AML-193 (cell line): ENCODE results near the gene GATA3.

ENCODE experiments used
- DNase-seq, 2 experiments: peaks; one replicate each; lab custom pipeline; 2025; lab: John Stamatoyannopoulos, UW

The GATA3 gene

GRCh38 chr10:8100366-8100765 lies 45.9 kb downstream of the GATA3 start:
- DNase-seq: no peak

DNA sequence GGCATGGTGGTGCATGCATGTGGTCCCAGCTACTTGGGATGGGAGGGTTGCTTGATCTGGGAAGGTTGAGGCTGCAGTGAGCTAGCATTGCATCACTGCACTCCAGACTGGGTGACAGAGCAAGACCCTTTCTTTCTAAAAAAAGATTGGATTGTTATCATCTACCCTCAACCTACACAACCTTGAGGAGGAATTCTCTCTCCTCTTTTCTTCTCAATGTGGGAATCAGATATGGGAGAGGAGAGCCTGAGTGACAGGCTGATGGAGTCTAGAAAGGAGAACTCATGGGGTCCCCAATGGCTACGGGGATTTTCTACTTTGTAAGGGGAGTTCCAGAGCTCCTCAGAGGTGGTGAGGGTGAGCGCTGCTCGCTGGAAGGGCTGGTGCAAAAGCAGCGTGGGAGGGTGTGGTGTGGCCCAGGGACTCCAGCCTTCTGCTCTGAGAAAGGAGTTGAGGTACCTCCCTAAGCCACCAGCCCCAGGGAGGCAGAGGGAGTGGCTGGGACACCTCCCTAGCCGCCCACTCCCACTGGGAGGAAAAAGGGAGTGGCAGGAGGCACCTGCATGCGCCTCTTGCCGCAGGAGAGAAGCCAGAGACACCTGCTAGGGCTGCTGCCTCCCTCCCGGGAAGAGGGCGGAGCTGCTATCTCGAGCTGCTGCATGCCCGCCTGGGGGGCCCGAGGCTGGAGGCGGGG lies 48.4 kb downstream of the GATA3 start:
- DNase-seq: no peak

- no peak for DNase-seq
Observed at GRCh38 chr10:8103543-8103942, 49.1 kb downstream of the GATA3 start.

- no peak for DNase-seq
Observed at GRCh38 chr10:8104005-8104404, 49.5 kb downstream of the GATA3 start.

- DNase-seq: no peak
Observed at GRCh38 chr10:8104721-8105120, 50.2 kb downstream of the GATA3 start.

DNA sequence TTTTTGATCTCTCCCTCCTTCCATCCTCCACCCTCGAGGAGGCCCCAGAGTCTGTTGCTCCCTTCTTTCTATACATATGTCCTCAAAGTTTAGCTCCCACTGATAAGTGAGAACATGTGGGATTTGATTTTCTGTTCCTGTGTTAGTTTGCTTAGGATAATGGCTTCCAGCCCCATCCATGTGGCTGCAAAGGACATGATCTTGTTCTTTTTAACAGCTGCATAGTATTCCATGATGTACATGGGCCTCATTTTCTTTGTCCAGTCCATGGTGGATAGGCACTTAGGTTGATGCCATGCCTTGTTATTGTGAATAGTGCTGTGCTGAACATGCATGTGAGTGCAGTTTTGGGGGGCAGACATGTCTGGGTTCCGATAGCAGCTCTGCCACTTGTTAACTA lies 51.4 kb downstream of the GATA3 start:
- DNase-seq: no peak

GRCh38 chr10:8112230-8112905 lies 57.9 kb downstream of the GATA3 start:
- no peak for DNase-seq

DNA sequence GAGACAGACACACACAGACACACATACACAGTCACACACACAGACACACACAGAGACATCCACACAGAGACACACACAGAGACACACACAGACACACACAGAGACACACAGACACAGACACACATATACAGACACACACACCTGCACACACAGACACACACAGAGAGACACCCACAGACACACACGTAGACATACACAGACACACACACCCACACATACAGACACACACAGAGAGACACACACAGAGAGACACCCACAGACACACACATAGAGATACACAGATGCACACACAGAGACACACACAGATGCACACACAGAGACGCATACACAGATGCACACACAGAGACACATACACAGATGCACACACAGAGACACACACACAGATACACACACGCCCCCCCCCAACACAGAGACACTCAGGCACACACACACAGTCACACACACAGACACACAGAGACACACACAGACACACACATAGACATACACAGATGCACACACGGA lies 58.5 kb downstream of the GATA3 start:
- no peak for DNase-seq

DNA sequence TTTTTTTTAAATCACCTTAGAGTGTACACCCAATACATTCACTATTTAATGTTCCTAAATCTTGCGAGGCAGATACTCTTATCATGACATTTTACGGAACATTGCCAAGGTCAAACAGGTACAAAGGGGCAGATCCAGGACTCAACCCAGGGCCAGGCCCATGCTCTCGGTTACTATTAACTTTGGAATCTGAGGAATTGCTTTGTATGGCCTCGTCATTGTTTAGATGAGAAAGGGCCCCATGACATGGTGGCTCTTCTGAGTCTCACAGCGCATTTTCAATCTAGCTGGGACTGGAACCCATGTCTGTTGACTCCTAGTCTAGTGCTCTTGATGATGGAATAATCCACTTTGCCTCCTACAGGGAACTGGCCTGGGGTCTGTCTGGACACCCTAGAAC lies 59.1 kb downstream of the GATA3 start:
- no peak for DNase-seq

- DNase-seq: no peak
Observed at GRCh38 chr10:8114741-8115617, 60.5 kb downstream of the GATA3 start.

DNA sequence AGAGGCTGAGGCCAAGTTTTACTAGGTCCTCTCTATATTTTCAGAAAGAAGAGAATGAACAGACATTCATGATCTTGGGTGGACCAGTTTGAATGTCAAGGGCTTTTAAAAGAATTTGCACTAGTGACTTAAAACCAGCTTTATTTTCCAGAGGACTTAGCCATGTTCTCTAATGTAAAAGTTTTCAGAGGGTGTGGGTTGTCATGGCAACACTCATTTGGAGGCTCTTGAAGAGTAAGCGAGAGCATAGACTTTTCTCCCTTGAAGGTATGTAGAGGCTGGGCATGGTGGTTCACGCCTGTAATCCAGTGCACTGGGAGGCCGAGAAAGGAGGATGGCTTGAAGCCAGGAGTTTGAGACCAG lies 61.1 kb downstream of the GATA3 start:
- no peak for DNase-seq

- DNase-seq: no peak
Observed at GRCh38 chr10:8116474-8116873, 62.0 kb downstream of the GATA3 start.

DNA sequence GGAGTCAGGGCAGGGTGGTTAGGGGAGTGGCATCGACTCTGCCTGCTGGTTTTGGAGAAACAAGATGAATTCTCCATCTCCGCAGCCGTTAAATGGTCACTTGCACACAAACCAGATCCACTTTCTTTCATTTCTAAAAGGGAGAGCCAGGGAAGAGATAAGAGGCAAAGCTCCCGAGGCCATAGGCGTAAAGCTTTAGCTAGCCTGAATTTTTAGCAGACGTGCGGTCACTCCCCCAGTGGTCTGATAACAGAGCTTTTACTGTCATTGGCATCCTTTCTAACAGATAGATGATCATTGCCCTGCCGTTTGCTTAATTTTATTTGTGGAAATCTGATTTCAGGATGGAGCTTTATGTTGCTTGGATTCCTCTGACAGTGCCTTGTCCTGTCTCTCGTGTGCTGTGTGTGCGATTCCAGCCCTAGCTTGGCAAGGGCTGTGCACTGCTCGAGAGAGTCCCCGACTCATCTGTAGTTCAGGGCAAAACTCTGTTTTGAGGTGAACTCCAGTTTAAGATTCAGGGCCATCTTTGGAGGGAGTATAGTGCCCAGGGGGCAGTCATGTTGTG lies 62.5 kb downstream of the GATA3 start:
- DNase-seq: no peak

GRCh38 chr10:8121201-8121890 lies 66.9 kb downstream of the GATA3 start:
- no peak for DNase-seq

GRCh38 chr10:8122611-8123369 lies 68.3 kb downstream of the GATA3 start:
- DNase-seq: no peak

DNA sequence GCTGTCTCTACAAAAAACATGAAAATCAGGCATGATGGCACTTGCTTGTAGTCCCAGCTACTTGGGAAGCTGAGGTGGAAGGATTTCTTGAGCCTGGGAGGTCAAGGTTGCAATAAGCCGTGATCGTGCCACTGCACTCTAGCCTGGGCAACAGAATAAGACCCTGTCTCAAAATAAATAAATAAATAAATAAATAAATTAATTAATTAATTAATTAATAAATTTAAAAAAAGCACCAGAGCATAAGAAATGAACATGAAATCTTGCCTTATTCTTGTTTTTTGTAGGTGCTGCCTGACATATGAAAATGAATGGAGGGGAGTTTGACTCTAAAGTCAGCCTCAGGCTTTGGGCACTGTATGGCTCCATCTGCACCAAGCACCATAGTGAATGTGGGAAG lies 69.9 kb downstream of the GATA3 start:
- no peak for DNase-seq
